Stimulated activated CD4-positive, alpha-beta T cell treated with anti-CD3 and anti-CD28 coated beads, Interleukin-1b, Interleukin-23, amount 100 ng/mL, for 24 hours (primary cell): ENCODE results near the gene RXYLT1.
"Not testable (repeated sequence)": the region's sequence is repeated elsewhere in the genome, so short reads cannot be mapped to it uniquely, and the experiment has no call there.

Experiments used
- DNase-seq, 4 experiments: peaks; one replicate each; pipeline ENCODE4 v3.0.0-alpha.2; 2020; ENCODE audit warnings: low read depth in 4 of 4, low spot score in 1 of 4

RXYLT1 gene, protein sequence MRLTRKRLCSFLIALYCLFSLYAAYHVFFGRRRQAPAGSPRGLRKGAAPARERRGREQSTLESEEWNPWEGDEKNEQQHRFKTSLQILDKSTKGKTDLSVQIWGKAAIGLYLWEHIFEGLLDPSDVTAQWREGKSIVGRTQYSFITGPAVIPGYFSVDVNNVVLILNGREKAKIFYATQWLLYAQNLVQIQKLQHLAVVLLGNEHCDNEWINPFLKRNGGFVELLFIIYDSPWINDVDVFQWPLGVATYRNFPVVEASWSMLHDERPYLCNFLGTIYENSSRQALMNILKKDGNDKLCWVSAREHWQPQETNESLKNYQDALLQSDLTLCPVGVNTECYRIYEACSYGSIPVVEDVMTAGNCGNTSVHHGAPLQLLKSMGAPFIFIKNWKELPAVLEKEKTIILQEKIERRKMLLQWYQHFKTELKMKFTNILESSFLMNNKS

GRCh38 chr12:63779498-63780481 lies at the start of gene RXYLT1:
Gene RXYLT1 (plus strand): TSS chr12:63779909. CDS start chr12:63779961, 52 bp downstream.
- DNase-seq: peak; percentile 72 to 83 (median 80)

DNA sequence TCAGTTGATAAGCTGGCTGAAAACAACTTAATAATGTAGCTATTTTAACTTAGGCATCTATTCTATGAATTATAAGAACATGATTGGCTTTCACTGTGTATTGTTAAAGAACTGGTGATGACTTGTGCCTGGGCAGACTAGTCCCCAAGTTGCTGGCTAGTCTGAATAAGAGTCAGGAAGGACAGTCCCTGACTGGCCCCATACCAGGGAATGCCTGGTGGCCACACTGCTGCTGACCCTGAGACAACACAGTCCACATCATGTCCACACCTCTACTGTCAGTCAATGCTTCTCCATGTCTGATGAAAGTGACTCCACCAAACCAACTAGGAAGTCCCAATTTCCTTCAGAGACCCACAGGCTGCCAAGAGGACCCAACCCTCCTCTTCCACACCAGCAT lies 46.9 kb upstream of the RXYLT1 start:
- DNase-seq: not testable (repeated sequence)

DNA sequence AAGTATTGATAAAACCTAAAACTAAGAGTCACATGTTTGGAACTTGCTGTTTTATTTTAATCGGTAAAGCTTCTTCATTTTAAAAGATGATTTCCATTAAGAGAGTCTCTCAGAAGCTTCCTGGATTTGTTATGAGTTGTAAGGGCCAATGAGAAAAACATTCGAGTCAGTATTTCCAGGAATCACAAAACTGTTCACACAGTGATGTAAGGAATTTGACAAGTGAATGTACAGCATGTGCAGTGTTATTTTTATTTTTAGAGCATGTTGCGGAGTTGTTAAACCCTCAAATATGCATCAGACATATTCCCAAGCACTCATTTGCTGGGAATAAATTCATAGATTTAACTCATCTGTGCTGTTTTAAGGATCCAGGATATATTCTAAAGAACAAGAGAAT lies 46.1 kb upstream of the RXYLT1 start:
- not testable (repeated sequence) for DNase-seq

DNA sequence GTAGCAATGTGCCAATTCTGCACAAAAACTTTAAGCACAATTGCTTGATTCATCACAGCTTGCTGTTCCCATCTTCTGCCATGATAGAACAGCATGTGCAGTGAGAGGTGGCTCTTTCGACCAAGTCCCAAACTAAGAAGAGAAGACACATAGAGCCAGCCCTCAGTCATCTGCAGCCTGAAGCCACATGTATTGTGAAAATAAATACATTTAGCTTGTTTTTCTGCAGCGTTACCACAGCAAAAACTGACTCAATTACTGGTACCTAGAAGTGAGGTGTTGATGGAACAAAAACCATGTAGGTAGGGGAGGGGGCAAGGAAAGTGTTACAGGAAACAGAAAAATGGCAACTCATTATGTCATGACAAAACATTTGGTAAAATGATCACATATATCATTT lies 39.2 kb upstream of the RXYLT1 start:
- not testable (repeated sequence) for DNase-seq

GRCh38 chr12:63741431-63741830 lies 38.3 kb upstream of the RXYLT1 start:
- not testable (repeated sequence) for DNase-seq

- DNase-seq: not testable (repeated sequence)
Measured at GRCh38 chr12:63744110-63744509, 35.6 kb upstream of the RXYLT1 start.

GRCh38 chr12:63746470-63746869 lies 33.2 kb upstream of the RXYLT1 start:
- not testable (repeated sequence) for DNase-seq

DNA sequence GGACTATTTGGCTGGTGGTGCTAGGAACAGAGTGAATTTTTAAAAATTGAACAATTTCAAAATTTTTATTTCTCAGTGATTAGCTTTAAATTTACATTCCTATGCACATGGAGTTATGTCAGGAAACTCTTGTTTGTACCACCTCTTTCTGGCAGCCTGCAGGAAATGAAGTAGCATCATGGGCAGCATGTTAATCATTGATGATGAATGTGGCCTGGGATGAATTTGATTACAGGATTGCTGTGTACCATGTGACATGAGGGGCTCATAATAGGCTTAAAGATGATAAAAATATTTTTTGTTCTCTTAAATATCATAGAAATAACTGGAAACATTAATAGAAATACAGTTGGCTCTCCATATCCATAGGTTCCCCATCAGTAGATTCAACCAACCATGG lies 32.6 kb upstream of the RXYLT1 start:
- not testable (repeated sequence) for DNase-seq

DNA sequence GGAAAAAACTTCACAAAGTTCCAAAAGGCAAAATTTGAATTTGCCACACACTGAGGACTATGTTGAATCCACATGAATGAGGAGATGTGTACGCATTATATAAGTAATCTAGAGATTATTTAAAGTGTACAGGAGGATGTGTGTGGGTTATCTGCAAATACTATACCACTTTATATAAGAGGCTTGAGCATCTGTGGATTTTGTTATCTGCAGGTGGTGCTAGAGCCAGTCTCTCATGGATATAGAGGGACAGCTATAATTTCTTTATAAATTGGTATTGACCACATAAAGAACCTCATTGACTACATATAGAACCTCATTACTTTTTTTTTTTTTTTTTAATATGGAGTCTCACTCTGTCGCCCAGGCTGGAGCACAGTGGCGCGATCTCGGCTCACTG lies 32.2 kb upstream of the RXYLT1 start:
- no peak for DNase-seq

DNA sequence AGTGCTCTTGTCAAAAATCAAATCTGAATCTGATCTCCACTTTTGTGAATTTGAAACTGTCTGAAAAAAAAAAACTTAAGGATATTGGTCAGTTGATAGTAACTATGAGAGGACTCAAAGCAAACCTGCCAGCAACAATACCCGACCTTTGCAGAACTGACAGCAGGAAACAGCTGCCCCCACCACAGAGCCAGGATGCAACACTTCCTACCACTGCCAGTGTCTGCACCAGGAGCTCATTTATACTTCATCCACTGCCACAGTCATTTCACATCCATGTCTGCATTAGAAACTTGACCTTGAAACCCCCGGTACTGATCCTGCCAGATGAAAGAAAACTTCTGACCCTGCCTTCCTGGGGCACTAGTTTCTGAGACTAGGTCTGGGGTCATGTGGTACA lies 27.4 kb upstream of the RXYLT1 start:
- DNase-seq: no peak

- no peak for DNase-seq
Measured at GRCh38 chr12:63752841-63753240, 26.9 kb upstream of the RXYLT1 start.

- DNase-seq: no peak
Measured at GRCh38 chr12:63753743-63754142, 26.0 kb upstream of the RXYLT1 start.

DNA sequence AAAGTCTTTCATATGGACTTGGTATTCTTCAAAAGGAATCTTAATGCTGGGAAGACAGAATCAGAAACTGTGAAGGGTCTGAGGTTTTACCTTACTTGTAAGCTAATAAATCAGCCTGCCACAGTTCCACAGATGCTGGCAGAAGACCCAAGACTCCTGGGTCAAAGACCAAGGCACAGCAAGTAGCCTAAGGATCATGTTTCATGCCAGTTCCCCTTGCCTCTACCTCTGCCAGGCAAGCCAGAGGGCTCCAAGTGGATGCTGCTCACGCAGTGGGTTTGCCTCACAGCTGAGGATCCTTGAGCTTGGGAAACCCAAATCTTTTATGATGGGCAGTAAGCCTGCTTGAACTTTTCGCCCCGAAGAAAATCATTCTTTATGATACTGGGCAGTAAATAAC lies 15.2 kb upstream of the RXYLT1 start:
- DNase-seq: no peak

GRCh38 chr12:63766498-63766897 lies 13.2 kb upstream of the RXYLT1 start:
- no peak for DNase-seq

GRCh38 chr12:63770375-63770774 lies 9.3 kb upstream of the RXYLT1 start:
- no peak for DNase-seq

DNA sequence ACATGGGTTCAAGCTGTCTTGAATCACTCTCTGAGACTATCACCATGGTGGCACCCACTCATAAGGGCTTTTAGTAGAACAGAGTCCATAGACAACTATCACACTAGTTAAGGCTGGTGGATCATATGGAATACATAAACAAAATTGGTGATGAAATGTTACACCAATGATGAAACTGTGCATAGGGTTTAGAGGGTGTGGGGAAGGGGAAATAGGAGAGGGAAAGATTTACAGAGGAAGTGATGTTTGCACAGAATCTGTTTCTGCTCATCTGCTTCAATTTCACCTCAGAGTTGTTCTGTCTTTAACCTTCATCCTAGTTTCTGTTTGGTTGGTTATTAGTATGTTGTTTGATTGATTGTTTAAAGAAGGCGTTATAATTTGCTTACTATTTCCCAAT lies 2.4 kb upstream of the RXYLT1 start:
- no peak for DNase-seq

DNA sequence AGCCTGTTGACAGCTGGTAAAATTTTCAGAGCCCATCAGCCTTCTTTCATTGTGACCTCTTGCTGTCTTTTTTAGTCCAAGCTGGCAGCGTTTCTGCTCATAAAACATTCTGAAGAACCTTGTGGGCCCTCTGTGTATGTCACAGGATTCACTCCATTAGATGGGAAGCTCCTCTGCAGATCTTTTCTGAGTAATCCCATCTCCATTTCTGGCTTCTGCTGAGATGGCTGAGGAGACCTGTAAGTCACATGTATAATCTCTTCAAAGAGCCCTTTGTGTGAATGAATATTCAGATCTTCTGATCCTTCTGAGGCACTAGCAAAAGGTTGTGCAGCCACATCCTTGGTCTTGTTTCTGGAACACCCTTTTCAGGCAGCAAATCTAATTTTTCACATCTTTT lies 2.8 kb downstream of the RXYLT1 start:
- no peak for DNase-seq

DNA sequence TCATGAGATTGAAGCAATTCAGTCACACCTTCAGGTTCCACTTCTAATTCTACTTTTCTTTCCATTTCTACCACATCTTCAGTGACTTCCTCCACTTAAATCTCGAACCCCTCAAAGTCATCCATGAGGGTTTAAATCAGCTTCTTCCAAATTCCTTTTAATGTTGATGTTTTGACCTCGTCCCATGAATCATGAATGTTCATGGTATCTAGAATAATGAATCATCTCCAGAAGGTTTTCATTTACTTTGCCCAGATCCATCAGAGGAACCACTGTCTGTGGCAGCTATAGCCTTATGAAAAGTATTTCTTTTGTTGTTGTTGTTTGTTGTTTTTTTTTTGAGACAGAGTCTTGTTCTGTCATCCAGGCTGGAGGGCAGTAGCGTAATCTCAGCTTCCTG lies 7.6 kb downstream of the RXYLT1 start:
- no peak for DNase-seq

DNA sequence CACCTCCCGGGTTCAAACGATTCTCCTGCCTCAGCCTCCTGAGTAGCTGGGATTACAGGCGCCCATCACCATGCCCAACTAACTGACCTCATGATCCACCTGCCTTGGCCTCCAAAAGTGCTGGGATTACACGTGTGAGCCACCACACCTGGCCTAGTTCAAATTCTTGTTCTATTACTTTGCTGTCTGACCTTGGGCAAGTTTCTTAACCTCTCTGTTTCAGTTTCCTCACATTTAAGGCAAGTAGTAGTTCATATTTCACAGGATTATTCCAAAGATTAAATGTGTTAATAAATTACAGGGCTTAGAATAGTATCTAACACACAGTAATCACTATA lies 10.9 kb downstream of the RXYLT1 start:
- DNase-seq: no peak

GRCh38 chr12:63792338-63792737 lies 12.6 kb downstream of the RXYLT1 start:
- DNase-seq: no peak

DNA sequence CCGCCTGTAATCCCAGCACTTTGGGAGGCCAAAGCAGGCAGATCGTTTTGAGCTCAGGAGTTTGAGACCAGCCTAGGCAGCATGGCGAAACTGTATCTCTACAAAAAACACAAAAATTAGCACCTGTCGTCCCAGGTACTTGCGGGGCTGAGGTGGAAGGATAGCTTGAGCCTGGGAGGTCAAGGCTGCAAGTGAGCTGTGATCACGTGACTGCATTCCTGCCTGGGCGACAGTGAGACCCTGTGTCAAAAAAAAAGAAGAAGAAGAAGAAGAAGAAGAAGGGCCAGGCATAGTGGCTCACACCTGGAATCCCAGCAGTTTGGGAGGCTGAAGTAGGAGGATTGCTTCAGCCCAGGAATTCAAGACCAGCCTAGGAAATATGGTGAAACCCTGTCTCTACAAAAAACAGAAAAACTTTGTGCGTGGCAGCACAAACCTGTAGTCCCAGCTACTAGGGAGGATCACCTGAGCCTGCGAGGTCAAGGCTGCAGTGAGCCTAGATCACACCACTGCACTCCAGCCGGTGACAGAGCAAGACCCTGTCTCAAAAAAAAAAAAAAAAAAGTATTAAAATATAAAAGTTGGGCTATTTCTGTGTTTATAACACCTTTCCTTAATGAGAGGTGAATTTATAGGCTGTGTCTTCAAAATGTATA lies 15.5 kb downstream of the RXYLT1 start:
- DNase-seq: no peak
